SH-SY5Y (cell line): ENCODE measurements around the gene CBR1.

ENCODE experiments used
- GATA2 ChIP-seq: IDR thresholded peaks from 2 replicates; pipeline ENCODE4 v1.6.1; 2011; ENCODE audit warnings: mild to moderate bottlenecking, low read depth, low read length
- GATA3 ChIP-seq: IDR thresholded peaks from 2 replicates; pipeline ENCODE4 v1.6.1; 2011; ENCODE audit warnings: low read depth, mild to moderate bottlenecking, low read length, moderate library complexity

DNA sequence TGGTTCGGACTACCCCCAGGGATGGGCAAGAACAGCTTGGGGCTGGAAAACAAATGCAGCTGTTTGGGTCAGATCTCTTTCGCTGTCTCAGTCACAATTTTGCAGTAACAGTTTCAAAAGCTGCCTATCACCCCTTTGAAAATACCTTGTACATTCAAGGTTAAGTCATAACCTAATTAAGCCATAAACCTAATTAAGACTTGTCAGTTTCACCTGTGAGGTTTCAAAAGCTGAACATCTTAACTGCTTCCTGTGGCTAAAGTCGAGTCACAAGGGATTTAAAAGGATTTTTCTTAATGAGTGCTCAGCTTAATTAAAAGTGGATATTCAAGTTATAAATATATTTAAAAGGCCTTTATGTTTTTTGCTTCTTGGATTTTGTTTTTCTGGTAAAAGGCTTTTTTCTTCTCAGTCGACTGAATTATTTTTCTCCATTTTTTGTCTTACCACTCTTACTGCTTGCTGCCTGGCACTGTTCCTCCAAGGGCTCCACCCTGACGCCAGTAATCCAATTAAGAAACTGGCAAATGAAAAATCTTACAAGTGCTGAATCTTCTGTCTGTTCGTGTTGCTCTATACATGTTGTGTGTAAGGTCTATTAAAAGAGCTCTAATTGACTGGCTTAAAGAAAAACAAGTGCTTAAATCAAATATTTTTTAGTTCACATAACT lies 31.3 kb downstream of the CBR1 start:
- TF ChIP-seq GATA3 (no peak), GATA2 (no peak)
